MG63 (cell line): ENCODE results near the gene TMEM121. TPM values are rescaled to one million over a fixed set of nuclear protein-coding genes. Genes with fewer than 3 reads are reported as not detected.

Experiments used
- DNase-seq: peaks from one replicate; pipeline ENCODE4 v3.0.0-alpha.2; 2020
- H3K27me3 ChIP-seq: fragments of 250-450 bp; sonication (Bioruptor Pico); 2 replicates; pipeline ENCODE4 v1.5.1; 2020; ENCODE audit warnings: mild to moderate bottlenecking, moderate library complexity
- H3K36me3 ChIP-seq: fragments of 250-450 bp; sonication (Bioruptor Pico); 2 replicates; pipeline ENCODE4 v1.5.1; 2020; ENCODE audit warnings: mild to moderate bottlenecking, moderate library complexity
- H3K4me3 ChIP-seq: fragments of 250-450 bp; sonication (Bioruptor Pico); 2 replicates; pipeline ENCODE4 v1.5.1; 2020; ENCODE audit warnings: mild to moderate bottlenecking, moderate library complexity
- H3K9me3 ChIP-seq: fragments of 250-450 bp; sonication (Bioruptor Pico); 2 replicates; pipeline ENCODE4 v1.5.1; 2020; ENCODE audit warnings: mild to moderate bottlenecking, moderate library complexity
- total RNA-seq: library from RNA; depleted of rRNA; stranded (reverse); fragments of >200 nt; shearing (Covaris generic); gene quantifications from 2 replicates; pipeline ENCODE4 v1.2.3, GENCODE V29; 2014; ENCODE audit warnings: low replicate concordance

Gene TMEM121
- total RNA-seq, 1 experiment from 2014 or later = 17.0 TPM

GRCh38 chr14:105493921-105494605, 32.3 kb upstream of the TMEM121 start:
- H3K9me3 ChIP-seq = no peaks in the 10 kb centered on the region
- peaks cover 3% of the 10 kb centered on the region for H3K36me3 ChIP-seq
- no peak overlapping the region for H3K4me3 ChIP-seq
- H3K27me3 ChIP-seq = no peaks in the 10 kb centered on the region
- no peak for DNase-seq

- peaks cover 3% of the 10 kb centered on the region for H3K36me3 ChIP-seq
- H3K27me3 ChIP-seq = no peaks in the 10 kb centered on the region
- H3K9me3 ChIP-seq = no peaks in the 10 kb centered on the region
- no peak overlapping the region for H3K4me3 ChIP-seq
- no peak for DNase-seq
Measured at GRCh38 chr14:105494606-105494929, 31.8 kb upstream of the TMEM121 start.

DNA sequence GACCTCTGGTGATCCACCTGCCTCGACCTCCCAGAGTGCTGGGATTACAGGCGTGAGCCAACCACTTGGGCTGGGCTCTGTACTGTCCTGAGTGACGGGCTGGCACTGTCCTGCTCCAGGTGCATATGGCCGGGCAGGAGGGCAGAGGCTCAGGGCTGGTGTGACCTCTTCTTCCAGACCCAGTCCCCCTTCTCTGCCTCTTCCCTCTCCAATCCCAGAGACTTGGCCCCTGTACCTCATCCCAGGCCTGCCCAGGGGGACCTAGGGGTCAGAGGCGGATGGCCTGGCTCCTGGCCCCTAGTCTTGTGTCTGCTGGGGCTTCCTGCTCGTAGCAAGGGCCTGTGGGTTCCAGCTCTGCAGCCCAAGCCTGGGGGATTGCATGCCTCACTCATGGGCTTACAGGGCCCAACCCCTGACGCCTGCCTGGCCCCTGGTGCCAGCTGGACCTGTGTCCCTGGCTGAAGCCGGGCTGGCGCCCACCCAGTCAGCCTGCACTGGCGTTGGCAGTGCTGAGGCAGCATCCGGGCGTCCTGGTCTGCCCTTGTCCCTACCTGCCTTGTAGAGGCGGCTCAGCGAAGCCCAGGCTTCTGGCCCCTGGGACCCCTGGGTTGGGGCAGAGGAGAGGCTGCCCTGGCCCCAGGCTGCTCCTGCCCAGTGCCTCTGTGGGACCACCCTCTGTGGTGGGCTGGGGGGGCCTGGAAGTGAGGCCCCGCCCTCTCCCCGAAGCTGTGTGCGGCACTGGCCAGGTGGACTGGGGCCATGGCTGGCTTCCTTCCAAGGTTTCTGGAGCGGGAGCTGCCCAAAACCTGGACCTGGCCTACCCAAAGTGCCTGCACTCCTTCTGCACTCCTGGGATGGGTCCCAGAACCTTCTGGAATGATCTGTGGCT, 31.0 kb upstream of the TMEM121 start:
- no peak overlapping the region for H3K4me3 ChIP-seq
- no peaks in the 10 kb centered on the region for H3K27me3 ChIP-seq
- no peak for DNase-seq
- peaks cover 3% of the 10 kb centered on the region for H3K36me3 ChIP-seq
- no peaks in the 10 kb centered on the region for H3K9me3 ChIP-seq

GRCh38 chr14:105495990-105496830, 30.2 kb upstream of the TMEM121 start:
- H3K36me3 ChIP-seq = peaks cover 3% of the 10 kb centered on the region
- no peak for DNase-seq
- no peaks in the 10 kb centered on the region for H3K9me3 ChIP-seq
- H3K27me3 ChIP-seq = no peaks in the 10 kb centered on the region
- no peak overlapping the region for H3K4me3 ChIP-seq

- Histone ChIP-seq H3K27me3 (no peaks in the 10 kb centered on the region), H3K4me3 (no peak overlapping the region), H3K36me3 (no peaks in the 10 kb centered on the region; the same call in 1 of the 2 replicates), H3K9me3 (no peaks in the 10 kb centered on the region)
- DNase-seq = no peak
Measured at GRCh38 chr14:105496831-105497591, 29.4 kb upstream of the TMEM121 start.

- no peaks in the 10 kb centered on the region for H3K9me3 ChIP-seq
- H3K4me3 ChIP-seq = no peak overlapping the region
- H3K27me3 ChIP-seq = no peaks in the 10 kb centered on the region
- H3K36me3 ChIP-seq = no peaks in the 10 kb centered on the region
- no peak for DNase-seq
Measured at GRCh38 chr14:105497671-105498429, 28.5 kb upstream of the TMEM121 start.

- DNase-seq = no peak
- no peaks in the 10 kb centered on the region for H3K9me3 ChIP-seq
- no peaks in the 10 kb centered on the region for H3K36me3 ChIP-seq
- H3K27me3 ChIP-seq = no peaks in the 10 kb centered on the region
- H3K4me3 ChIP-seq = no peak overlapping the region
Measured at GRCh38 chr14:105498430-105499255, 27.7 kb upstream of the TMEM121 start.

- no peak for DNase-seq
Measured at GRCh38 chr14:105499256-105500035, 26.9 kb upstream of the TMEM121 start.

DNA sequence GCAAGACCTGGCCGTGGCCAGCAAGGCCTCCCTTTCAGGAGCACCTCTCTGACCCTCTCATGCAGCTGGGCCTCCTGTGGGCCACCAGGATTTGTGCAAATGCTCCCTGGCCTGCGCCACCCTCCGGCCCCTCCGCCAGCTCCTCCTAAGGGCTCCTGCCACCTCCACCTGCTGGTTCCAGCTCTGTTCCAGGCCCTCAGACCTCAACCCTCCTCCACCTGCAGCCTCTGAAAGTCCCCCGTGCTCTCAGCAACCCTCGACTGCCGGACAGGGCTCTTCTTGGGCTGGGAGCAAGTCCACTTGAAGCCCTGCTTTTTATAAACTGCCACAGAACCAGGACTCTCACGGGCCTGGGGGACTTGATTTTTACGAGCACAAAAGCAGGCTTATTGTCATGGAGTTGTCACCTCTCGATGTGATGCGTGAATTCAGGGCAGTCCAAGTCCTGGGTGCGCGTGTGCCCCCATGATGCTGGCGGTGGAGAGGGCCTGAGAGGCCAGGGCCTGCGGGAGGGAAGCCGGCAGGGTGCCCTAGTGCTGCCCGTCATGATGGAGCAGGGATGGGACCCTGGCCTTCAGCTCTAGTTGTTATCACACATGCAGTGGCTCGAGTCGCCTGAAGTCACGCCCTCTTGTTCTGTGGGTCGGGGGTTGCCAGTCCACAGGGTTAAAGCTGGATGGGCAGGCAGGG, 26.2 kb upstream of the TMEM121 start:
- Histone ChIP-seq H3K27me3 (no peaks in the 10 kb centered on the region), H3K36me3 (no peaks in the 10 kb centered on the region), H3K9me3 (no peaks in the 10 kb centered on the region), H3K4me3 (no peak overlapping the region)
- no peak for DNase-seq

More at GRCh38 chr14:105499256-105500035, 26.9 kb upstream of the TMEM121 start:
- Histone ChIP-seq H3K9me3 (no peaks in the 10 kb centered on the region), H3K4me3 (no peak overlapping the region), H3K36me3 (no peaks in the 10 kb centered on the region), H3K27me3 (no peaks in the 10 kb centered on the region)

- H3K4me3 ChIP-seq = no peak overlapping the region
- H3K27me3 ChIP-seq = no peaks in the 10 kb centered on the region
- no peaks in the 10 kb centered on the region for H3K36me3 ChIP-seq
- no peaks in the 10 kb centered on the region for H3K9me3 ChIP-seq
- DNase-seq = no peak
Measured at GRCh38 chr14:105500726-105501101, 25.7 kb upstream of the TMEM121 start.

- no peak for DNase-seq
- H3K4me3 ChIP-seq = no peak overlapping the region
Measured at GRCh38 chr14:105501504-105502291, 24.7 kb upstream of the TMEM121 start.

DNA sequence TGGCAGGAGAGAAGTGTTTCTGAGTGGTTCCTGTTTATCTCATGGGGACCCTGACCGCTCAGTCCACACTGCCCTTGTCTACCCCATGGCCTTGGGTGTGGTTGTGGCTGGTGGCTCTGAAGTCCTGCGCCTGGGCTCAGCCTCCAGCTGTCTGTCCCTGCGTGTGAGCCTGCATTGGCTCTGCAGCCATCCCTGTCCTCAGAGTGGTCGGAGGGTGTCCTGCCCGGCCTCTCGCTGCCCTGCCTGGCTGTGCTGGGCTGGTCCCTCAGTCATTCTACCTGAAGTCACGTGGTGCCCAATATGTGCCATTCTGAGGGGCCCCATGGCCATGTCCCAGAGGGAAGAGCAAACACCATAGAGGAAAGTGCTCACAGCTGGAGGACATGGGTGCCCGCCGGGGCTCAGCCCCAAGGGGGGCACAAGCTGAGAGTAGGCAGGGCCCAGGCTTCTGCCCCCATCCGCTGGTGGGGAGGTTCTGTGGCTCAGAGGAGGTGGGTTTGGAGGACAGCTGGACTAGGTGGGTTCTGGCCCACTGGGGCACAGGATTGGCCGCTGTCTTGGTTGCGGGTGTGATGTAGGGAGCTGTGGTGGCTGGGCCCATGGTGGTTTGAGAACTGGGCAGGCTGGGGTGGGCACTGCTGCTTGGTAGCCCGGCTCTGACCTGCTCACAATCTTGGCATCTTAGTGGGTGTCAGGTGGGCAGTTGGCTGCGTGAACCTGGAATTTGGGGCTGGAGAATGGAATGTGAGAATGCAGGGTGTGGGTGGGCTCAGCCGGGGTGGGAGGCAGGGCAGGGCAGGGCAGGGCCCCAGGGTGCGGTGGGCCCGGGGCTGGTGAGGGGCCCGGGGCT, 23.7 kb upstream of the TMEM121 start:
- Histone ChIP-seq H3K4me3 (no peak overlapping the region), H3K27me3 (no peaks in the 10 kb centered on the region), H3K9me3 (no peaks in the 10 kb centered on the region), H3K36me3 (no peaks in the 10 kb centered on the region)
- DNase-seq = no peak

More at GRCh38 chr14:105501504-105502291, 24.7 kb upstream of the TMEM121 start:
- Histone ChIP-seq H3K27me3 (no peaks in the 10 kb centered on the region), H3K9me3 (no peaks in the 10 kb centered on the region), H3K36me3 (no peaks in the 10 kb centered on the region)

GRCh38 chr14:105503296-105503640, 23.1 kb upstream of the TMEM121 start:
- H3K4me3 ChIP-seq = no peak overlapping the region
- H3K9me3 ChIP-seq = no peaks in the 10 kb centered on the region
- DNase-seq = no peak
- no peaks in the 10 kb centered on the region for H3K27me3 ChIP-seq
- no peaks in the 10 kb centered on the region for H3K36me3 ChIP-seq
